ENCODE results near the gene SPDYE2.
"Not testable (repeated sequence)": the region's sequence is repeated elsewhere in the genome, so short reads cannot be mapped to it uniquely, and the experiment has no call there.

SPDYE2 gene

DNA sequence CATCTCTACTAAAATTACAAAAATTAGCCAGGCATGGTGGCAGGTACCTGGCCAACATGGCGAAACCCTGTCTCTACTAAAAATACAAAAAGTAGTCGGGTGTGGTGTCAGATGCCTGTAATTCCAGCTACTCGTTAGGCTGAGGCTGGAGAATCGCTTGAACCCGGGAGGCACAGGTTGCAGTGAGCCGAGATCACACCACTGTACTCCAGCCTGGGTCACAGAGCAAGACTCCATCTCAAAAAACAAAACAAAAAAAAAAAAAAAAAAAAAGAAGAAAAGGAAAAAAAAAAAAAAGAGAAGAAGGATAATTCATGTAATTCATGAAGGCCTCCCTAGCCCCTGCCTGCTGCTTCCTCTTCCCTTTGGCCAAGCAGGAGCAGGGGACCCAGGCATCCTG, 10.4 kb upstream of the SPDYE2 start:
- DNase-seq (ENCODE audit: low spot score) = not testable (repeated sequence)

DNA sequence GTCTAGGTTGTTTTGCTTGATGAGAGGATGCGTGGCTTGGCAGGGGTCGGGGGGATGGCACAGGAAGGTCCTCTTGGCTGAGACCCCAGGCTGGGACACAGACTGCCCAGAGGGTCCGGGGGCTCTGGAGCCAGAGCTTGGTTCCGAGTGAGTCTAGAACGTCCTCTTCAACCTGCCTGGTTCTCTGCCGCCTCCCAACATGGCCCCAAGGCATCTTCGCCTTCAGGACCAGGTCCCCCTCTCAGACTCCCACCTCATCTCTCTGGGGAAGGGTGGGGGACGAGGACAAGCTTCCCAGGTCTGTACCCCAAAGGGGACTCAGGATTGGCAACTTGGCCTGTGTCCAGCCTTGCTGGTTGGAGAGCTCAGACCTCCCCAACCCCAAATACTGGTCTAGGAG, 8.9 kb upstream of the SPDYE2 start:
- DNase-seq (ENCODE audit: low spot score) = not testable (repeated sequence)

DNA sequence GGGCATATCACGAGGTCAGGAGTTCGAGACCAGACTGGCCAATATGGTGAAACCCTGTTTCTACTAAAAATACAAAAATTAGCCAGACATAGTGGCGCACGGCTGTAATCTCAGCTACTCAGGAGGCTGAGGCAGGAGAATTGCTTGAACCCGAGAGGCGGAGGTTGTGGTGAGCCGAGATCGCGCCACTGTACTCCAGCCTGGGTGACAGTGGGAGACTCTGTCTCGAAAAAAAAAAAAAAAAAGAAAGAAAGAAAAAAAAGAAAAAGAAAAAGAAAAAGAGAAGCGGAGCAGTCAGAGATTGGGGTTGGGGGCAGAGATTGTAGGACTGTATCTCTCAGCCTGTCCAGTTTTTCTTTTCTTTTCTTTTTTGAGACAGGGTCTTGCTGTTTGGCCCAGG, 8.3 kb upstream of the SPDYE2 start:
- DNase-seq (ENCODE audit: low spot score) = not testable (repeated sequence)

- DNase-seq (ENCODE audit: low spot score) = not testable (repeated sequence)
These were observed 7.4 kb upstream of the SPDYE2 start, which contains the start of gene UPK3BL2 for GRCh38 chr7:102543596-102543995. TSS of gene UPK3BL2 (minus strand) at chr7:102543696. CDS start at chr7:102543636, 60 bp downstream.

- DNase-seq (ENCODE audit: low spot score) = not testable (repeated sequence)
These were observed 6.7 kb upstream of the SPDYE2 start for GRCh38 chr7:102544372-102544771.

GRCh38 chr7:102545288-102545687, 5.7 kb upstream of the SPDYE2 start:
- not testable (repeated sequence) for DNase-seq (ENCODE audit: low spot score)

DNA sequence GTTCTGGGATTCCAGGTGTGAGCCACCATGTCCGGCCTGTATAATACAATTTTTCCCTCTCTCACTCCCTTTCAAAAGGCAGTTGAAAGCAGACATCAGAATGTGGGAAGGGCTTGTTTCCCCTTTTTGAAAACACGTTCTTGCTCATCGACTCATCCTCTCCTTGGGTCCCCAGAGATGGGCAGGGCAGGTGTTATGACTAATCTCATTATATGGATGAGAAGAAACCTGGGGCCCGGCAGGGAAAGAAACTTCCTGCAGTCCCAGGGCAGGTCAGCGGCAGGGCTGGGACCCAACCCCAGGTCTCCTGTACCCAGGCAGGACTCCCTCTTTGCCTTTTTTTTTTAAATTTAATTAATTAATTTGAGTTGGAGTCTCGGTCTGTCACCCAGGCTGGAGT, 4.7 kb upstream of the SPDYE2 start:
- DNase-seq (ENCODE audit: low spot score) = not testable (repeated sequence)

DNA sequence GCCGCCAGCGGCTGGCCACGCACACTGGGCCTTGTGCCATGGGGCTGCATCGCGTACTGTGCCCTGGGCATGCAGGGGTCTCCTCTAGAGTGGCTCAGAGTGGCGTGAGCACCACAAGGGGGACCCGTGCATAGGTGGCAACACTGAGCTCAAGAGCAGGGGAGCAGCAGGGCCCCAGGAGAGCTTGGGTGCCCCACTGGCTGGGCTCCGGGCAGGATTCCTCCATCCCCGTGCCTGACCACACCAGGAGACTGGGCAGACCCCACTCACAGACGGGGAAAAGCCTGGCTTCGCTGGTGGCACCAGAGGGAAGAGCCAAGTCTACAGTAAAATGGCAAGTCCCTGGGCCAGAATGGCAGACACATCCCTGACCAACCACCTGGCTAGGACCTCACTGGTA, 17.6 kb downstream of the SPDYE2 start:
- not testable (repeated sequence) for DNase-seq (ENCODE audit: low spot score)

GRCh38 chr7:102572261-102573239, 21.5 kb downstream of the SPDYE2 start, which contains the start of gene POLR2J3:
TSS of gene POLR2J3 (minus strand) at chr7:102572583. CDS start at chr7:102572521, 62 bp downstream.
- DNase-seq (ENCODE audit: low spot score) = peak; percentile 92

DNA sequence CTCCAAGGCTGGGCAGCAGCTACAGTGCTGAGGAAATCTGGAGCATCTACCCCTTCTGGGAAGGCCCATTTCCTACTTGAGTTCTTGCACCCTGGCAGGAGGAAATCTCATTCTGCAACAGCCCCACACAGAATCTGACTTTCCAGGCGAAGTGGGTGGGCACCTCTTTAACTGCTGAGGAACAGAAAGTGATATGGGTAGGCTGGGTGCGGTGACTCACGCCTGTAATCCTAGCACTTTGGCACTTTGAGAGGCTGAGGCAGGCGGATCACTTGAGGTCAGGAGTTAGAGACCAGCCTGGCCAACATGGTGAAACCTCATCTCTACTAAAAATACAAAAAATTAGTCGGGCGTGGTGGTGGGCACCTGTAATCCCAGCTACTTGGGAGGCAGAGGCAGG, 23.6 kb downstream of the SPDYE2 start:
- DNase-seq (ENCODE audit: low spot score) = not testable (repeated sequence)

GRCh38 chr7:102576363-102576762, 25.3 kb downstream of the SPDYE2 start:
- not testable (repeated sequence) for DNase-seq (ENCODE audit: low spot score)

GRCh38 chr7:102577315-102578240, 26.6 kb downstream of the SPDYE2 start:
- not testable (repeated sequence) for DNase-seq (ENCODE audit: low spot score)

DNA sequence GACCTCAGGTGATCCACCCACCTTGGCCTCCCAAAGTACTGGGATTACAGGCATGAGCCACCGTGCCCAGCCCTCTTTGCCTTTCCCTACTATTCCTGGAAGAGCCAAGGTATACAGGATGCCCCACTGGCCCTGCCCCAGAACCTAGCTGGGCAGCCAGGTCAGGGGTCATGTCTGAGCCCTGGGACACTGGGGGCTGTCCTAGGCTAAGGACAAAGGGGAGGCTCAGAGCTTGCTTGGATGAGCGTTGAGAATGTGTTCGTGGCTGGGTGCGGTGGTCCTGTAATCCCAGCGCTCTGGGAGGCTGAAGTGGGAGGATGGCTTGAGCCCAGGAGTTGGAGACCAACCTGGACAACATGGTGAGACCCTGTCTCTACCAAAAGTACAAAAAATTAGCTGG, 27.5 kb downstream of the SPDYE2 start:
- not testable (repeated sequence) for DNase-seq (ENCODE audit: low spot score)

DNA sequence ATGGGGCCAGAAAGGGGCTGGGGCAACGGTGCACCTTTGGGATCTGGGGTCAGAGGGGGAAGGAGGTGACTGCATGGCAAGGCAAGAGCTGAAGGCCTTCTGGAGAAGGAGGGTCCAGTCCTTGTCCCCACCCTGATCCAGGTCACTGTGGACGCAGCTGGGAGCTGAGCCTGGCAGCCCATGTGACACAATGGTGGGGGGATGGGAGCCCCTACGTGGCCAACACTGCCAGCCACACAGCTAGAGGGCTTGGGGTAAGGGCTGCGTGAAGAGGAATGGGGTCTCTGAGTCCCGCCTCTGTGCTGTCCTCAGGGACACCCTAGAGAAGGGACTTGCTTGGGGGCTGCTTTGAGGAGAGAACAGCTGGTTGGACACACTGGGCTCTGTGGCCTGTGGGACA, 30.7 kb downstream of the SPDYE2 start:
- not testable (repeated sequence) for DNase-seq (ENCODE audit: low spot score)

- DNase-seq (ENCODE audit: low spot score) = not testable (repeated sequence)
These were observed 32.5 kb downstream of the SPDYE2 start for GRCh38 chr7:102583495-102583894.

DNA sequence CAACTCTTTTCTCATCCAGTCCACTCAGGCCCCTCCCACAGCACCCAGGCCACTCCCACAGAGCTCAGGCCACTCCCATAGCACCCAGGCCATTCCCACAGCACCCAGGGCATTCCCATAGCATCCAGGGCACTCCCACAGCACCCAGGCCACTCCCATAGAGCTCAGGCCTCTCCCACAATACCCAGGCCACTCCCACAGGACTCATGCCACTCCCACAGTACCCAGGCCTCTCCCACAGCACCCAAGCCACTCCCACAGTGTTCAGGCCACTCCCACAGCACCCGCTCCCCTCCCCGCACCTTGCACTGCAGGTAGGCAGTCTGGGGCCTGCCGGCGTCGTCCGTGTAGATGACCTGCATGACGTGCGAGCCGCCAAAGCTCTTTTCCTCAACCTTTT, 38.8 kb downstream of the SPDYE2 start:
- DNase-seq (ENCODE audit: low spot score) = not testable (repeated sequence)

DNA sequence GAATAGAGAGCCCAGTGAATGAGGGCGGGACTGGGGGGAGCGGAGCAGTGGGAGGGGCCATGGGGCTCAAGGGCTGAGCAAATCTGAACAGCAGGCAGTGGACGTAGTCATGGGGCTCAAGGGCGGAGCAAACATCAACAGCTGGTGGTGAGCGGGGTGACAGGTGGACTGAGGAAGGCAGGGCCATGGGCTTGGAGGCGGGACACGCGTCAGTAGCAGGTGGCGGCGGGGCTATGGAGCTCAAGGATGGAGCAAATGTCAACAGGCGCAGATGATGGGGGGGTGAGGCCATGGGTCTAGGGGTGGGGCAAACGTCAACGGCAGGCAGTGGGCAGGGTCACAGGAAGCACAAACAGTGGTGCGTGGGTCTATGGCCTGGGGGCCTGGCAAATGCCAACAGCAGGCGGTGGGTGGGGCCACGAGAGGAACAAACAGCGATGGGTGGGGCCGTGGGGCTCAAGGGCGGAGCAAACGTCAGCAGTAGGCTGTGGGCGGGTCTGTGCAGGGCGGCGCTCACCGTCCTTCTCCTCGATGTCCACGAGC, 41.5 kb downstream of the SPDYE2 start:
- not testable (repeated sequence) for DNase-seq (ENCODE audit: low spot score)

DNA sequence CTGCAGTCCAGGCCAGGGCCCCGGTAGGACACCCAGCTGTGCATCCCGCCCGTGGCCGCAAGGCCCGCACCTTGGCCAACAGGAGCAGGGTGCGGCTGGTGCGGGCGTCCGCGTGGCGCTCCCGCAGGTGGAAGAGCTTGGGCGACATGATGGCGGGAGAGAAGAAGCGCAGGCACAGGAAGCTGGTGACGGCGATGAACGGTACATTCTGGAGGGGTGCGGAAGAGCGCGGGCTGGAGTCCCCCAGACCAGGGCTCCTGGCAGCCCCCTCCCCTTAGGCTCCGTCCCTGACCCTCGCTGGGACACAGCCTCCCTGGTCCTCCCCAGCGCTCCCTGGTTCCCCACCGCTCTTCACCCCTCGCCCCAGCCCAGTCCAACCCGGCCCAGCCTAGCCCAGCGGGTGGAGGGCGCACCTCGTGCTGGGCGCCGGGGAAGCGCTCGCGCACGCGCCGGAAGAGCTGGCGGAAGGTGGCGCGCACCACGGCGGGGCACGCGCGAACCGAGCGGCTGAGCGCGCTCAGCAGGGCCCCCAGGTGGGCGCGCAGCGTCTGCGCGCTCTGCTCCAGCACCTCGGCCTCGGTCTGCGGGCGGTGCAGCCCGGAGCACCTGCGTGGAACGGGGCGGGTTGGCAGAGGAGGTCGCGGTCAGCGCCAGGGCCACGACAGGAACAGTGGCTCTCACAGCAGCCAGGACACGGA, 42.8 kb downstream of the SPDYE2 start:
- not testable (repeated sequence) for DNase-seq (ENCODE audit: low spot score)

- not testable (repeated sequence) for DNase-seq (ENCODE audit: low spot score)
These were observed 45.0 kb downstream of the SPDYE2 start for GRCh38 chr7:102596036-102596435.

GRCh38 chr7:102599699-102600098, 48.7 kb downstream of the SPDYE2 start:
- DNase-seq (ENCODE audit: low spot score) = not testable (repeated sequence)

DNA sequence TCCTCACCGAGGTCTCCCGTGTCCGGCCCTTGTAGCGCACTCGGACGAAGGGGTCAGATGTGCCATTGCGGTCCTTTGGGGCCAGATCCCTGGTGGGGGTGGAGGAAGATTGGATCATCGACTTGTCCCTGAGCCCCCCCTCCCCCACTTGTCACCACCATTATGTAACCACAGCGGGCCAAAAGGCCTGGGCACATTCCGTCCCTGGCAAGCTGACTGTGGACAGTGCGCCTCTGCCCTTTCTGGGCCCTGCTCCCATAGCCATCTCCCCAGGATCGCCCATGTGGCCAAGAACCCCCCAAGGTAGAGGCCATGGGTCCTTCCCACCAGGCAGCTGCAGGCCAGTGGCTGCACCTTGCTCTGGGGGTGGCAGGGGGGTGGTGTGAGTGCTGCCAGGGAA, 51.3 kb downstream of the SPDYE2 start:
- not testable (repeated sequence) for DNase-seq (ENCODE audit: low spot score)

Data from kidney capillary endothelial cell (primary cell).